22Rv1 (cell line): Measurements from ENCODE around the gene AP5B1.
"Not testable (repeated sequence)": the region's sequence is repeated elsewhere in the genome, so short reads cannot be mapped to it uniquely, and the experiment has no call there.

Experiments
- H3K27ac ChIP-seq: fragments of 450-650 bp; 2 replicates; pipeline ENCODE4 v1.5.1; 2017
- ZFX ChIP-seq: fragments of 450-650 bp; IDR thresholded peaks from 2 replicates; pipeline ENCODE4 v1.6.1; 2017; ENCODE audit warnings: antibody characterized with exemption, borderline replicate concordance
- TF ChIP-seq, protein P1 (sequence below): fragments of 450-650 bp; IDR thresholded peaks from 2 replicates; pipeline ENCODE4 v1.5.1; 2017; ENCODE audit warnings: mild to moderate bottlenecking

AP5B1 gene

DNA sequence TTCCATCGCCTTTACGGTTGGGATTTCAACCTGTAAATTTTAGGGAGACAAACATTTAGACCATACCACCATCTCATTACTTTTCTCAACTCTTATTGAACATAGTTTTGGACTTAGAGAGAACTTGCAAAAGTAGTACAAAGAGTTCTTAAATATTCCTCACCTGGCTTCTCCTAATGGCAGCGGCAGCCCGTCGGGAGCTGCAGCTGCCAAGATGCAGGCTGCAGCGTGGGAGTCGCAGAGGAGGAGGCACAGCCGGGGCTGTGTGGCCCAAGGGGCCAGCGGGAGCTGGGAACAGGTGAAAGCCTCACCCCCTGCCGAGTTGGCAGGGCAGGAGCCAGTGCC lies 37.1 kb downstream of the AP5B1 start:
- TF ChIP-seq, protein P1, sequence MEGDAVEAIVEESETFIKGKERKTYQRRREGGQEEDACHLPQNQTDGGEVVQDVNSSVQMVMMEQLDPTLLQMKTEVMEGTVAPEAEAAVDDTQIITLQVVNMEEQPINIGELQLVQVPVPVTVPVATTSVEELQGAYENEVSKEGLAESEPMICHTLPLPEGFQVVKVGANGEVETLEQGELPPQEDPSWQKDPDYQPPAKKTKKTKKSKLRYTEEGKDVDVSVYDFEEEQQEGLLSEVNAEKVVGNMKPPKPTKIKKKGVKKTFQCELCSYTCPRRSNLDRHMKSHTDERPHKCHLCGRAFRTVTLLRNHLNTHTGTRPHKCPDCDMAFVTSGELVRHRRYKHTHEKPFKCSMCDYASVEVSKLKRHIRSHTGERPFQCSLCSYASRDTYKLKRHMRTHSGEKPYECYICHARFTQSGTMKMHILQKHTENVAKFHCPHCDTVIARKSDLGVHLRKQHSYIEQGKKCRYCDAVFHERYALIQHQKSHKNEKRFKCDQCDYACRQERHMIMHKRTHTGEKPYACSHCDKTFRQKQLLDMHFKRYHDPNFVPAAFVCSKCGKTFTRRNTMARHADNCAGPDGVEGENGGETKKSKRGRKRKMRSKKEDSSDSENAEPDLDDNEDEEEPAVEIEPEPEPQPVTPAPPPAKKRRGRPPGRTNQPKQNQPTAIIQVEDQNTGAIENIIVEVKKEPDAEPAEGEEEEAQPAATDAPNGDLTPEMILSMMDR, result no peak
- TF ChIP-seq ZFX, result no peak
- no peak overlapping the region for H3K27ac ChIP-seq

DNA sequence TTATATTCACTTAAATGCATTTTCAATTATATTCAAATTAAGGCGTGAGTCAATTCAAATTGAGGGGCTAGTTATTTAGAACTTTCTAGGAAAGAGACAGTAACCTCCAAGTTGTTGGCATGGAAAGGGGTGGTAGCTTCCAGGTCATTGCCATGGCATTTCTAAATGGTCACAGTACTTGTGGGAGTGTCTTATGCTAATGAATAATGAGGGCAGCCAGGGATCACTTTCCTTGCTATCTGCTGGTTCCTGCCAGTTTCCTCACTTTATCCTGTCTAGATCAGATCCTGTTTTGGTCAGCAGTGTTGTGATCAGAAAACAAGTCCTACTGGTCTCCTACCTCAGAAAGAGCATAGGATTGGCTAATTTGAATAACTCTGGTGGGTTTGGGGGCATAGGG lies 38.4 kb downstream of the AP5B1 start:
- TF ChIP-seq, protein P1, result no peak
- TF ChIP-seq ZFX, result no peak
- H3K27ac ChIP-seq, result no peak overlapping the region

DNA sequence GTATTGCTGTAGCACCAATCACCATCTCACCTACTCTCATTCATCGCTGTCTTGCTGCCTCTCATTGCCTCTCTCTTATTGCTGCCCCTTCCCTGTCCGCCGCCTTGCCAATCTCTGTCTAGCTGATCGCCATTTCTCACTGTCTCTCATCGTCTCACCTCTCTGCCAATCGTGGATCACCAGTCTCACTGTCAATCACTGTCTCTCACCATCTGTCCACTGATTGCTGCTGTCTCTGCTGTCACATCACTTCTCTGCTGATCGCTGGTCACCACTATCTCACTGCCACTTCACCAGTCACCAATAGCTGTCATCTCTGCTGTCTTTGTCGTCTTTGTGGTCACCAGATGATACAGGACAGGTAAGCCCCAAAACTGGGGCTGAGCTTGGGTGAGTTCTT lies 39.6 kb downstream of the AP5B1 start:
- H3K27ac ChIP-seq, result no peak overlapping the region
- TF ChIP-seq, protein P1, result no peak
- no peak for TF ChIP-seq ZFX

DNA sequence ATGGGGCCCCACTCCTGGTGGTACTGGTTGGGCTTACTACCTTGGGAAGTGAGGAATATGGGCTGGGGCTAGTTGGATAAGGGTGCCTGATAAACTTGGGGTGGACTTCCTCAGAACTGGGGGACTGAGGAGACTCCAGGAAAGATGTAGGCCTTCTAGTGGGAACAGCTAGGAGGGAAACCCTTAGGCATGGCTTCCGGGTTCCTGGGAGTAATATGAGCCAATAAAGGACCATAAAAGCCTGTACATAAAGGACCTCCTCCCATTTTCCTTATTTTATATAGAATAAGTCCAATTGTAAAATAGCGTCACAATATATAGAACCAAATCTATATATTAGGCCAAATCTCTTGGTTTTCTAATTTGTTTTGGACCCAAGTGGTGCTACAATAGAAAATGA lies 41.8 kb downstream of the AP5B1 start:
- TF ChIP-seq, protein P1, result no peak
- no peak for TF ChIP-seq ZFX
- H3K27ac ChIP-seq, result no peak overlapping the region

DNA sequence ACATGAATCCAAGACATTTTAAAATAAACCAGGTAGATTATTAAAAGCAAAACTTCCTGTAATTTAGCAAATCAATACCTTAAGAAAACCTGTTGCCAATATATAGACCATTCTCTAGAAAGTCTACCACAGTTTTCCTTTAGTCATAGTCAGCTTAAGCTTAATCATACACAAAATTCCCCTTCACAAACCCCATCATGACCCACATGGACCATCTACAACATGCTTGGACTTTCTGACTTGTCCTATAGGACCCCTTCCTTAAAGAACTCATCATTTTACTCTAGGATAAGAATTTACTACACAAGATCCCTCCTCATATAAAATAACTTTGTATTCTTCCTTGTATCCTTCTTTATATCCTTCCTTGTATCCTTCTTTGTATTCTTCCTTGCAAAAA lies 44.0 kb downstream of the AP5B1 start:
- no peak for TF ChIP-seq ZFX
- TF ChIP-seq, protein P1, result no peak
- no peak overlapping the region for H3K27ac ChIP-seq

DNA sequence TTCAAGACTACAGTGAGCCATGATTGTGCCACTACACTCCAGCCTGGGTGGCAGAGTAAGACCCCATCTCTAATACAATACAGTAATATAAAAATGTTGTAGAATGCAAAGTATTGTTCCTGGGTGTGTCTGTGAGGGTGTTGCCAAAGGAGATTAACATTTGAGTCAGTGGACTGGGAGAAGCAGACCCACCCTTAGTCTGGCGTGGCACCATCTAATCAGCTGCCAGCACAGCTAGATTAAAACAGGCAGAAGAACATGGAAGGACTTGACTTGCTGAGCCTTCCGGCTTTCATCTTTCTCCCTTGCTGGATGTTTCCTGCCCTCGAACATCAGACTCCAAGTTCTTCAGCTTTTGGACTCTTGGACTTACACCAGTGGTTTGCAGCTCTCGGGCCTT lies 45.7 kb downstream of the AP5B1 start:
- H3K27ac ChIP-seq, result not testable (repeated sequence)

DNA sequence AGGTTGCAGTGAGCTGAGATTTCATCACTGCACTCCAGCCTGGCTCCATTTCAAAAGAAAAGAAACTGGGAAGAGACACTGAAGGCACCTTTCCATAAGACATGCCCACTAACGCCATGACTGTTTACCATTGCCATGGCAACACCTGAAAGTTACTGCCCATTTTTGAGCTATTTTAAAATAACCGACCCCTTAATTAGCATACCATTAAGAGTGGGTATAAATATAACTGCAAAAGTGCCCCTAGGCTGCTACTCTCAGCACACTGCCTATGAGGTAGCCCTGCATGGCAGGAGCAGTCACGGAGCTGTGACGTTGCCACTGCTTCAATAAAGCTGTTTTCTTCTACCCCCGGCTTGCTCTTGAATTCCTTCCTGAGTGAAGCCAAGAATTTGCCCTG lies 50.3 kb downstream of the AP5B1 start:
- TF ChIP-seq, protein P1, result no peak
- no peak for TF ChIP-seq ZFX
- no peak overlapping the region for H3K27ac ChIP-seq

DNA sequence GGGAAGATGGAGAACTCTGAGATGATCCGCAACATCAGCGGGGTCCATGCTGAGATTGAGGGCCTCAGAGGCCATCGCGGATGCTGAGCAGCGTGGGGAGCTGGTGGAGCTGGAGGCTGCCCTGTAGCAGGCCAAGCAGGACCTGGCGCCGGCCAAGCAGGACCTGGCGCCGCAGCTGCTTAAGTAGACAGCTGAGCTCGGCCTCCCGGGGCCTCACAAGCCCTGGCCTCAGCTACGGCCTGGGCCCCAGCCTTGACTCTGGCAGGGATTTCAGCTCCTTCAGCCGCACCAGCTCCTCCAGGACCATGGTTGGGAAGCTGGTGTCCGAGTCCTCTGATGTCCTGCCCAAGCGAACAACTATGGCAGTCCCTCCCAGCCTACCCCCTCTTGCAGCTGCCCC lies 52.9 kb downstream of the AP5B1 start:
- TF ChIP-seq, protein P1, result no peak
- no peak for TF ChIP-seq ZFX
- H3K27ac ChIP-seq, result no peak overlapping the region
